IPS-15b (cell line): ENCODE measurements around the gene E2F1.

ENCODE experiments used
- H3K27me3 ChIP-seq: one replicate; pipeline ENCODE4 v1.6.1; 2013; ENCODE audit warnings: low read length; ENCODE audit not compliant: control insufficient read depth, insufficient read depth
- H3K36me3 ChIP-seq: one replicate; pipeline ENCODE4 v1.6.1; 2013; ENCODE audit warnings: low read length; ENCODE audit not compliant: control insufficient read depth, insufficient read depth
- H3K4me1 ChIP-seq: one replicate; pipeline ENCODE4 v1.6.1; 2013; ENCODE audit warnings: mild to moderate bottlenecking, low read length; ENCODE audit not compliant: control insufficient read depth, insufficient read depth
- H3K4me3 ChIP-seq: one replicate; pipeline ENCODE4 v1.5.1; 2013; ENCODE audit warnings: low read depth, low read length
- H3K9ac ChIP-seq: one replicate; pipeline ENCODE4 v1.6.1; 2013; ENCODE audit warnings: low read depth, mild to moderate bottlenecking, low read length
- H3K9me3 ChIP-seq: one replicate; pipeline ENCODE4 v1.6.1; 2013; ENCODE audit warnings: mild to moderate bottlenecking, low read length; ENCODE audit not compliant: control insufficient read depth, insufficient read depth

E2F1 gene

DNA sequence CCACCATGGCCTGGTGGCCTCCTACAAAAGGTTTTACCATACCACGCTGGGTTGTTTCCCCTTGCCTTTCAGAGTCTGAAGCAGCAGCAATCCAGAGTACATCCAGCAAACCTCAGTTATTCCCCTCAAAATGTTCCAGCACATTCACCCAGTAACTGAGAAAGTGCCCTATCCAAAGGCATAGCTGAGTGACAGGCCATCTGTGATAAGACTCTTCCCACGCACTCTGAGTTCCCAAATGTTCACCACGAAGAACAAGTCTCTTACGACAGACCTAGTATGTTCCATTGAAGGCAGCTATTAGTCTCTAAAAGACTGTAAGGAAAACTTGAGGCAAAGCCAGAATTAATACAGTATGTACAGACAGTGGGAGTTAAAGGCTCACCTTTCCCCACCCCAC lies 55.7 kb downstream of the E2F1 start:
- no peak overlapping the region for H3K9ac ChIP-seq
- H3K4me1 ChIP-seq = no peaks in the 10 kb centered on the region
- no peaks in the 10 kb centered on the region for H3K9me3 ChIP-seq
- H3K36me3 ChIP-seq = peaks cover 17% of the 10 kb centered on the region
- no peak overlapping the region for H3K4me3 ChIP-seq
- no peaks in the 10 kb centered on the region for H3K27me3 ChIP-seq

DNA sequence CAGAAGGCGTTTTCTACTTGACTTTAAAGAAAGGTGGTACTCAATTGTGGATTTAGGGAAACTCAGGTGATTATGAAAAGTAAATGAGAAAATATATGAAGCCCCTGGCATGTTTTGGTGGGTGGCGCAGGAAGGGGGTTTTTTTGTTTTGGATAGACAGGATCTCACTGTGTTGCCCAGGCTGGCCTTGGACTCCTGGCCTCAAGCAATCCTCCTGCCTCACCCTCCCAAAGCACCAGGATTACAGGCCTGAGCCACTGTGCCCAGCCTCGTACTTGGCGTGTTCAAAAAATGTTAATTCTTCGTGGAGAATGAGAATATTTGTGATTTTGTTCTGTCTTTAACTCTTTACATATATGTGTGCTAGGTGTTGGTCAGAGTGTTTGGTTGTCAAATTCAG lies 56.2 kb downstream of the E2F1 start:
- Histone ChIP-seq H3K9ac (no peak overlapping the region), H3K9me3 (no peaks in the 10 kb centered on the region), H3K4me3 (no peak overlapping the region), H3K4me1 (no peaks in the 10 kb centered on the region), H3K27me3 (no peaks in the 10 kb centered on the region), H3K36me3 (peaks cover 17% of the 10 kb centered on the region)

DNA sequence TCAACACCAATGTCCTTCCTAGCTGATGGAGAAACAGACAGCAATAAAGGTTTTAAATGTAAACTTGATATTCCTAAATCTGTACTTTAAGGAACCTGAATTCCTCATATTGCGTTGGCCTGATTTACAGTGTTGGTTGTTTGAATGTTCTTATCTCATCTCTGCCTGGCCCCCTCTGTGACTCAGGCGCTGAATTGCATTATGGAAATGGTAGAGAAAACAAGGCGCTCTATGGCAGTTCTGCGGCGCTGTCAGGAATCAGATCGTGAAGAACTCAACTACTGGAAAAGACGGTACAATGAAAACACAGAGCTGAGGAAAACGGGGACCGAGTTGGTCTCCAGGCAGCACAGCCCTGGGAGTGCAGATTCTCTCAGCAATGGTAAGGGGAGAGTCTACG lies 56.7 kb downstream of the E2F1 start:
- H3K4me1 ChIP-seq = no peaks in the 10 kb centered on the region
- no peak overlapping the region for H3K4me3 ChIP-seq
- no peaks in the 10 kb centered on the region for H3K9me3 ChIP-seq
- no peaks in the 10 kb centered on the region for H3K27me3 ChIP-seq
- H3K36me3 ChIP-seq = peaks cover 21% of the 10 kb centered on the region
- H3K9ac ChIP-seq = no peak overlapping the region

DNA sequence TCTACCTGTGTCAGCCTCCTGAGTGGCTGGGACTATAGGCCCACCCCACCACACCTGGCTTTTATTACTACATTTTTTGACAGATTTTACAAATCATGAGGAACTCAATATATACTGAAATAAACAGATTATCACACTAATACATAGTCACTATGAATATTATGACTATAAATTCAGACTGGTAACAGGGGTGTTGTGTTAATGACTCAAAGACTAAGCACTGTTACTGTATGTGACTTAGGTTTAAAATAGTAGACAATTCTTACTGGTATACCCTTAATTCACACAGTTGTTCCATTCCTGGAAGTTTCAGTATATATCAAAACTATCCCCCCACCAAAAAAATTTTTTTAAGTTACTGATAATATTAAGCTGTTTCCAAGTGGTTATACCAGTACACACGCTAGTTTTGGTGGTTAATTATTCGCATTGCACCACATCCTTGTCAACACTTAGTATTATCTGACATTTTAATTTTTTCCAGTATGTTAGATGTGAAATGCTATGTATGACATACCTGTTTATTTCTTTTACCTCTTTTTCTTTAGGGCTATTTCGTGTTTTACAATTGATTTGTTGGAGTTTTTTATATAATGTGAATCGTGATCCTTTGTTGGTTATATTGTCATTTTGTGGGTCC lies 58.5 kb downstream of the E2F1 start:
- H3K36me3 ChIP-seq = peaks cover 29% of the 10 kb centered on the region
- H3K4me3 ChIP-seq = no peak overlapping the region
- no peaks in the 10 kb centered on the region for H3K27me3 ChIP-seq
- H3K4me1 ChIP-seq = no peaks in the 10 kb centered on the region
- H3K9me3 ChIP-seq = no peaks in the 10 kb centered on the region
- no peak overlapping the region for H3K9ac ChIP-seq

DNA sequence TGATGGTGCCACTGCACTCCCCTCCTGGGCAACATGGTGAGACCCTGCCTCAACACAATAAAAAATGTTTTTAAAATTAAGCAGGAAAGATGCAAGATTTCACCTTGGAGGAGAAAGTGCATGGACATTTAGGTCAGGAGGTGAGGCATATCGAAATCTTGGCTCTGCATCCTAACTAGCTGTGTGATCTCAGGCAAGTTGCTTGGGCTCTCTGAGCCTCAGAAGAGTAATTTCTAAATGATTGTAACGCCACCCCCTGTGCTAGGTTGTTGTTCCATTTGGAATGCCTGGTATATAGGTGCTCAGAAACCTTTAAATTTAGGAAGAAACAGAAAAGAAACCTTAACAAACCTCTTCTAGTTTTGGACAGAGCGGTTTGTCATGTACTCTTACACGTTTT lies 60.0 kb downstream of the E2F1 start:
- H3K36me3 ChIP-seq = peaks cover 26% of the 10 kb centered on the region
- no peak overlapping the region for H3K4me3 ChIP-seq
- H3K9ac ChIP-seq = no peak overlapping the region
- no peaks in the 10 kb centered on the region for H3K9me3 ChIP-seq
- no peaks in the 10 kb centered on the region for H3K4me1 ChIP-seq
- H3K27me3 ChIP-seq = no peaks in the 10 kb centered on the region
